HCT116 (cell line): ENCODE results near the gene UBE2O. TPM values are rescaled to one million over a fixed set of nuclear protein-coding genes. Genes with fewer than 3 reads are reported as not detected.

Source experiments
- ATAC-seq: fragments of 200-7000 bp; cut with Tn5 transposase; 2 replicates; pipeline ENCODE4 v1.9.1; 2020; ENCODE audit warnings: mild to moderate bottlenecking, moderate library complexity
- BruUV-seq: library from RNA; stranded (reverse); fragments of 400-500 nt; replicated peaks from 2 replicates; lab custom pipeline; 2021; lab: Mats Ljungman, UMichigan
- CTCF ChIA-PET: fragments of 300-600 bp; sonication (Branson Sonifier 250); formaldehyde crosslinking; loops from one replicate; lab custom pipeline; 2021; ENCODE audit warnings: antibody characterized with exemption; lab: Charles Lee
- POLR2A ChIA-PET: fragments of 300-600, 350-600 bp; sonication (Branson Sonifier 250); formaldehyde crosslinking; loops from one replicate; lab custom pipeline; 2021; ENCODE audit warnings: antibody characterized with exemption; lab: Charles Lee
- RAD21 ChIA-PET, 2 experiments: fragments of 300-600 bp; sonication (Branson Sonifier 250); formaldehyde crosslinking; loops; one replicate each; lab custom pipeline; 2023; ENCODE audit warnings: low total read pairs in 2 of 2; ENCODE audit not compliant: uncharacterized antibody in 2 of 2, unreplicated experiment in 2 of 2, low non-redundant PET in 1 of 2; lab: Charles Lee
- DNase-seq: peaks from one replicate; pipeline ENCODE4 v3.0.0-alpha.2; 2010; ENCODE audit warnings: low read depth, low spot score
- H2AFZ ChIP-seq: fragments of 200-600 bp; shearing (Covaris generic), sonication (generic); 2 replicates; pipeline ENCODE4 v1.6.1; 2017; ENCODE audit warnings: low read depth, mixed run types, mixed read lengths, antibody characterized with exemption, low read length; ENCODE audit not compliant: poor library complexity, severe bottlenecking
- H3K27ac ChIP-seq: 2 replicates; pipeline ENCODE4 v1.5.1; 2012; ENCODE audit warnings: low read depth, low read length
- H3K27me3 ChIP-seq: fragments of 200-600 bp; sonication (generic); 2 replicates; pipeline ENCODE4 v1.6.1; 2016; ENCODE audit warnings: mixed run types, low read length, mixed read lengths; ENCODE audit not compliant: insufficient read depth
- H3K36me3 ChIP-seq, 2 experiments: fragments of 200-500 bp in 1 of 2; fragments of 200-600 bp in 1 of 2; sonication (Bioruptor generic) in 1 of 2; sonication (generic) in 1 of 2; 2 replicates each; pipeline versions ENCODE4 v1.5.1 to v1.6.1; 2014 to 2016; ENCODE audit warnings: low read length in 2 of 2, inconsistent platforms in 1 of 2, mixed read lengths in 1 of 2, mixed run types in 1 of 2; ENCODE audit not compliant: insufficient read depth in 2 of 2, control insufficient read depth in 1 of 2
- H3K4me1 ChIP-seq, 2 experiments: fragments of 200-600 bp in 1 of 2; sonication (generic) in 1 of 2; 2 replicates each; pipeline versions ENCODE4 v1.5.1 to v1.6.1; 2012 to 2017; ENCODE audit warnings: low read length in 2 of 2, inconsistent platforms in 1 of 2, mild to moderate bottlenecking in 1 of 2, mixed read lengths in 1 of 2, mixed run types in 1 of 2, moderate library complexity in 1 of 2; ENCODE audit not compliant: insufficient read depth in 2 of 2, control insufficient read depth in 1 of 2
- H3K4me2 ChIP-seq: fragments of 200-600 bp; sonication (generic); 2 replicates; pipeline ENCODE4 v1.6.1; 2017; ENCODE audit warnings: mixed run types, low read length, mixed read lengths
- H3K4me3 ChIP-seq, 2 experiments: fragments of 200-600 bp in 1 of 2; sonication (generic) in 1 of 2; replicated peaks in 1 of 2; 2 replicates each; pipeline ENCODE4 v1.5.1; 2011 to 2016; ENCODE audit warnings: low read length in 2 of 2, control low read depth in 1 of 2, low read depth in 1 of 2, mild to moderate bottlenecking in 1 of 2, mixed read lengths in 1 of 2, mixed run types in 1 of 2
- H3K79me2 ChIP-seq: fragments of 200-600 bp; sonication (generic); 2 replicates; pipeline ENCODE4 v1.6.1; 2017; ENCODE audit warnings: mild to moderate bottlenecking, mixed run types, low read length, moderate library complexity, mixed read lengths; ENCODE audit not compliant: insufficient read depth
- H3K9ac ChIP-seq: fragments of 200-600 bp; sonication (generic); 2 replicates; pipeline ENCODE4 v1.6.1; 2016; ENCODE audit warnings: low read length, mixed read lengths
- H3K9me2 ChIP-seq: fragments of 200-600 bp; sonication (generic), shearing (Covaris generic); 2 replicates; pipeline ENCODE4 v1.6.1; 2017; ENCODE audit warnings: mixed run types, mild to moderate bottlenecking, moderate library complexity; ENCODE audit not compliant: insufficient read depth
- H3K9me3 ChIP-seq, 2 experiments: fragments of 200-500 bp in 1 of 2; fragments of 200-600 bp in 1 of 2; sonication (Bioruptor generic) in 1 of 2; sonication (generic) in 1 of 2; 2 replicates each; pipeline ENCODE4 v1.6.1; 2014 to 2017; ENCODE audit warnings: low read length in 2 of 2, mixed read lengths in 2 of 2, inconsistent platforms in 1 of 2, low read depth in 1 of 2, mild to moderate bottlenecking in 1 of 2, mixed run types in 1 of 2, moderate library complexity in 1 of 2; ENCODE audit not compliant: control insufficient read depth in 1 of 2, insufficient read depth in 1 of 2
- H4K20me1 ChIP-seq: fragments of 200-600 bp; sonication (generic), shearing (Covaris generic); 2 replicates; pipeline ENCODE4 v1.6.1; 2017; ENCODE audit warnings: mixed run types, mild to moderate bottlenecking, moderate library complexity; ENCODE audit not compliant: insufficient read depth
- CBX3 ChIP-seq: IDR thresholded peaks from 2 replicates; pipeline ENCODE4 v1.6.1; 2012; ENCODE audit warnings: low read depth
- CEBPB ChIP-seq: IDR thresholded peaks from 2 replicates; pipeline ENCODE4 v1.6.1; 2012; ENCODE audit warnings: low read depth
- JUND ChIP-seq: IDR thresholded peaks from 2 replicates; pipeline ENCODE4 v1.6.1; 2012
- POLR2A ChIP-seq: IDR thresholded peaks from 2 replicates; pipeline ENCODE4 v1.7.0; 2011; ENCODE audit warnings: borderline replicate concordance; ENCODE audit not compliant: insufficient read depth, insufficient read length; ENCODE audit errors: extremely low read depth
- SIN3A ChIP-seq: IDR thresholded peaks from 2 replicates; pipeline ENCODE4 v1.6.1; 2012; ENCODE audit warnings: low read depth
- TCF7L2 ChIP-seq: IDR thresholded peaks from 2 replicates; pipeline ENCODE4 v1.7.0; 2011; ENCODE audit warnings: borderline replicate concordance, inconsistent platforms; ENCODE audit not compliant: insufficient read depth, insufficient read length; ENCODE audit errors: extremely low read depth
- YY1 ChIP-seq: IDR thresholded peaks from 2 replicates; pipeline ENCODE4 v1.6.1; 2011; ENCODE audit warnings: low read length, low read depth, moderate library complexity, mild to moderate bottlenecking; ENCODE audit not compliant: insufficient replicate concordance; ENCODE audit errors: extremely low read depth
- ZBTB33 ChIP-seq: IDR thresholded peaks from 2 replicates; pipeline ENCODE4 v1.6.1; 2011; ENCODE audit warnings: mild to moderate bottlenecking, low read length, moderate library complexity; ENCODE audit not compliant: insufficient replicate concordance; ENCODE audit errors: extremely low read depth
- ZNF274 ChIP-seq: fragments of 200-500 bp; sonication (Bioruptor generic); IDR thresholded peaks from 2 replicates; pipeline ENCODE4 v1.6.1; 2014; ENCODE audit warnings: mild to moderate bottlenecking, low read depth, low read length, inconsistent platforms
- intact Hi-C: fragments of 100-400 bp; cut with micrococcal nuclease; formaldehyde crosslinking; loops from 2 replicates; pipeline ENCODE4 v1.10.0; 2022
- total RNA-seq: library from RNA; stranded (reverse); gene quantifications from one replicate; pipeline ENCODE4 v1.2.1, GENCODE V29; 2021; ENCODE audit not compliant: unreplicated experiment

Gene UBE2O
- total RNA-seq, 1 experiment from 2014 or later: 59.1 TPM

- ChIA-PET CTCF (no interaction called here), POLR2A (interaction anchor here (0.6 kb wide), 1 partner anchor 76 kb away, joined by 3 read pairs; no protein-coding TSS in a partner anchor), RAD21 (no interaction called here)
- no peak overlapping the region for H3K27ac ChIP-seq
- DNase-seq (no peak), ATAC-seq (no peak)
- no TSS peak for BruUV-seq
- no peaks in the 10 kb centered on the region for H3K36me3 ChIP-seq
- H3K4me1 ChIP-seq: peaks cover 20 to 49% of the 10 kb centered on the region in 2 experiments
- no peaks in the 10 kb centered on the region for H3K9me3 ChIP-seq
- H3K27me3 ChIP-seq: no peaks in the 10 kb centered on the region
- no peaks in the 10 kb centered on the region for H3K9me2 ChIP-seq
- peaks cover 6% of the 10 kb centered on the region; the same call in 1 of the 2 replicates for H4K20me1 ChIP-seq
- intact Hi-C loops: no loop called here
- no peak overlapping the region for H3K4me2 ChIP-seq
- H3K4me3 ChIP-seq: no peak overlapping the region
- peaks cover 98% of the 10 kb centered on the region for H3K79me2 ChIP-seq
- H3K9ac ChIP-seq: no peak overlapping the region
- H2AFZ ChIP-seq: no peak overlapping the region
- TF ChIP-seq POLR2A (no peak), ZBTB33 (no peak), YY1 (no peak), TCF7L2 (no peak), CBX3 (no peak), CEBPB (no peak), JUND (no peak), SIN3A (no peak), ZNF274 (no peak)
Observed at GRCh38 chr17:76441686-76442340, 11.1 kb downstream of the UBE2O start.
